ENCODE measurements around the gene DNMBP.
"Not testable (repeated sequence)": the region's sequence is repeated elsewhere in the genome, so short reads cannot be mapped to it uniquely, and the experiment has no call there.

Gene DNMBP

DNA sequence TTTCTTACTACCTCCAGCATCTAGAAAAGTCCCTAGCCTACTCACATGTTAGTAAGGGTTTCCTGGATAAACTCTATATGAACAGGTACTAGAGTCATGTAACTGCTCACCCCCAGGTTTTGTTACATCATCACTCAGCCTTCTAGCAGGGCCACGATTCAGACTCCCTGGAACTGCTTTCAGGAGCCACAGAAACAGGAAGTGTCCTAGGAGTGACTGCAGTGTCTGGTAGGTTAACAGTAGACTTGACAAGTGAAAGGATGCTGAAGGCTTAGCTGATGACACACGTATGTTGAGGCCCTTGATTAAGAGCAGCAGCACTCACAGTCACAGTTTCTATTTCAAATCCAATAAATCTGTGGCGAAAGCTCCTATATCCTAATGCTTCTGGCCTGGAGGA, 101.2 kb downstream of the DNMBP start:
- no peak for DNase-seq

DNA sequence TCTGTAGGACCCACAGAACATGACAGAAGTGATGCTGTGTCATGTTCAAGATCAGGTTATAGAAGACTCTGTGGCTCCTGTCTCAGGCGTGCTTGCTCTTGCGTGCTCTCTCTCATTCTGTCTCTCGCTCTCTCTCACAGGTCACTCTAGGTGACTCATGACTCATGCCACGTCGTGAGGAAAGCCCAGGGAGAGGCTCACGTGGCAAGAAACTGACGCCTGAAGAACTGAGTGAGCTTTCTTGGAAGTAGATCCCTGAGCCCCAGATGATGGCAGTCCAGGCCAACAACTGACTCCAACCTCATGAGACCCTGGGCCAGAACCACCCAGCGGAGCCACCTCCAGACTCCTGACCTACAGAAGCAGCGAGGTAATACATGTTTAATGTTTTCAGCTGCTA, 103.3 kb downstream of the DNMBP start:
- no peak for DNase-seq

DNA sequence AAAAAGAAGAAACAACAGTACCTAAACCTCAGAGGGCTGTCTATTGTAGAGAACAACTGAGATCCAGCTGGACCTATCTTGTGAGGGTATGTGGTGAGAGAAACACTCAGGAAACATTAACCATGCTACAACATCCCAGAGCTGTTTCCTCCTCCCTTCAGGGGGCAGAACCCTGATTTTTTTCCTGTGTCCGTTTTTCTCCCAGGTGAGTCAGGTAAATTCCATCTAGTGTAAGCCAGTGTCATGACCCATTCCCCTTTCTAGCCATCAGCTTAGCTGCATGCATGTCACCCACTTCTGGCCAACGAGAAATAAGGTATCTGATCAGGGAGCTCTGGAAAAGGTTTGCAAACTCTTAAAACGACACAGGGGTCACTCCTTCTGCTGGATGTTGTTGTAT, 103.8 kb downstream of the DNMBP start:
- no peak for DNase-seq

DNA sequence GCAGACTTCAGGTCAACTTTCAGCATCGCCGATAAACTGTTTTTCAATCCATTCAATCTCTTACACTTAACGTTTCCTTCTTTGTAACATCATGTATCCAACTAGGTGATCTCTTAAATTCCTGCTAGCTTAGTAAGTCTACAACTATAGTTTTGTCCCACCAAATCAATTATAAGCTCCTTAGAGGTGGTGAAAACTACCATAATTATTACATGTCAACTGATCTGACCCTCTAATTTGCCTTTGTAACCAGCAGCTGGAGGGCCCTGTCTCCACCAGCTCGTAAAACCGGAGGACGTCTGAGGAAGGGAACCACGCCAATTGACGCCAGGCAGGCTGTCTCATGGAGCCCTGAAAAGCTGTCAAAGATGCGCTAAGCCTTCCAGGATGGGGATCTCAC, 113.9 kb downstream of the DNMBP start:
- no peak for DNase-seq

DNA sequence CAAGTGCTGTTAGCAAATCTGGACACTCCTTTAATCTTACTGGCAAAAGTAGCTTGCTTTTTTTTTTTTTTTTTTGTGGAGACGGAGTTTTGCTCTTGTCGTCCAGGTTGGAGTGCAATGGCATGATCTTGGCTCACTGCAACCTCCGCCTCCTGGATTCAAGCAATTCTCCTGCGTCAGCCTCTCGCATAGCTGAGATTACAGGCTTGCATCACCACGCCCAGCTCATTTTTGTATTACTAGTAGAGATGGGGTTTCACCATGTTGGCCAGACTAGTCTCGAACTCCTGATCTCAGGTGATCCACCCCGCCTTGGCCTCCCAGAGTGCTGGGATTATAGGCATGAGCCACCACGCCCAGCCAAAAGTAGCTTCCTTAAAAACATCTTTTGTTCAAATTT, 114.7 kb downstream of the DNMBP start:
- DNase-seq: not testable (repeated sequence)

DNA sequence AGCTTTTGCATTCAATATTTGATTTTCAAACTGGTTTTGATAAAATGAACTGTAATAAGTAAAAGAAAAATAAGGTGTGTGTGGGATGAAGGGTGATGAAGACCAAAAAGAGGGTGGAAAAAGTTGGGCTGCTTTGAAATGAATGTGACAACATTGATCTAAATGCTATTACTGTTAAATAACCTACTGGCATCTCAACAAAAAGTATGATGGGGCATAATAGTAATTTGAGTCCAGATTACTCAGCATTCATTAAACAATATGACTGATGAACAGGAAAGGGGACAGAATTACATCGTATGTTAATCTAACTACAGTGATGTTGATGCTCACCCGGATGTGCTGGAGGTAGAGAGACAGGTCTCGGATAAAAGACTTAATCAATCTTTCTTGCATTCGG, 115.1 kb downstream of the DNMBP start:
- no peak for DNase-seq

DNA sequence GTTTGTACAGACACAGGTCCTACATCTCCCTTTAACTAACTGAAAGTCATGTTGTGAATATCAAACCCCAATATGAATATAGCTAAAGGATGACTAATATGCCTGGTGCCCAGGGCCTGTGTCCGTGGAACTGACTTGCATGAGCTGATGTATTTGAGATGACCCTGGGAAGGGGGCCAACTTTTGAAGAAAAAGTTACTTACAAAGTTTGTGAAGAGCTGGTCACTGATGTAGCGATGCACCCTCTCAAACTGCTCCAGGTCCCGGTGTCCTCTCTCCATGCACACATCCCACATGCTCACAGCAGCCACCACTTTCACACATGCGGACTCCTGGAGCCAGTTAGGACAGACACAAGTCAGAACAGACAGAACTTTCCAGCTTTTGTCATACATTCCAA, 121.1 kb downstream of the DNMBP start:
- DNase-seq: no peak

DNA sequence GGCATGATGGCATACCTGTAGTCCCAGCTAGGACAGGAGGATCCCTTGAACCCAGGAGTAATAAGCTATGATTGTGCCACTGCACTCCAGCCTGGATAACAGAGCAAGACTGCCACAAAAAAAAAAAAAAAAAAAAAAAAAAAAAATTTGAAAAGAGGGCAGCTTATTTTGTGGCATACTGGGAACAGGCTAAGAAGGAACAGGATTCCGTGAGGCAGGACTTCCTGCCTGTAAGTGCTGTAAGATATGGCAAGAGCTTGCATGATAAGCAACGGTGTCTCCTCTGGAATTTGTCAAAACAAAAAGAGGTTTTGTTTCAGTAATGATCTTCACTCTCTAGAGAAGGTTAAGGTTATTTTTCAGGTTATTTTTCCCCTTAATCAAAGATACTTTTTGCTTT, 126.2 kb downstream of the DNMBP start:
- DNase-seq: no peak

DNA sequence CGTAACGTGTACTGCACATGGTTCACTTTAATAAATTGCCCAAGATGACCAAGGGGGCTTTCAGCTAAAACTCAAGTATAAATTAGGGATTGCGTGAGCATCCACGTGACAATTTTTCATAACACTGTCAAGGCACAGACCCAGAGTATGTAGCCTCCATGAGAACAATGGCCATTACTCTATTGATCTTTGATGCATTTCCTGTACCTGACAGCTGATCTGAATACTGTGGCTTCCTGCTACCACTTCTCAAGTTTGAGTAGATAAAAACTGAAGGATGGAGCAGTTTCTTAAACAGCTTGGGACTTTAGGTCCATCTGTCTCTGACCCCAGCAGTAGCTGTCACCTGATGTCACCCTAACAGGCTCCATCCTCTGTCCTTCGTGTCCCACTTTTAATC, 128.4 kb downstream of the DNMBP start:
- no peak for DNase-seq

DNA sequence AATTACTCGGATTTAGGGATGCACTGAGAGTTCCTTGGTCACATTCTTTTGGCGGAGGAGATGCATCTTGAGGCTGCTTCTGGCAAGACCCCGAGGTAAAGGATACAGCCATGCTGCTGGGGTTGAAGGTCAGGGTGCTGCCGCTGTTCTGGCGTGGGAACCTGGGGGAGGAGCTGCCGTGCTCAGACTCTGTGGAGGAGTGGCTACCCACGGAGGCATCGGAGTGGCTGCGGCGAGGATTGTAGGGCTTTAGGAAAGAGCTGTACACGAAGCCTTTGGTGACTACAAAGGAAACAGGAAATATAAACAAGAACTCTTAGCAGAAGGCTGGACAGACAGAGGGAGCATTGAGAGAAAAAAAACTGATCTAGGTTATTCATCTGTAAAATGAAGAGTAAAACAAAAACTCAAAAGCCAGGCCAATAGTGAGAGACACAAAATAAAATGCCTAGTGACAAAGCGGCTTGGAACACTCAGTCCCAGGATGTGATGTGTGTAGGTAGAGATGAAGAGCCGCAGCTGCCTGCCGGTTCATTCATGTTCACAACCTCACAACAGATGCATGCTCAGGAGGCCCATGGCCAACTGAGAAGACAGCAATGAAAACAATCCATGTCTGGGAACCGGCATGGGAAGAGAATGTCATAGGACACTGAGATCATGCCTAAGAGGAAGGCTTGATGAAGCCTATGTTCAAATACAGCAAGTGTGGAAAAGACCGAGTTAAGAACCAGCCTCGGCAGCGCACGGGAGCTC, 129.5 kb downstream of the DNMBP start:
- no peak for DNase-seq

DNA sequence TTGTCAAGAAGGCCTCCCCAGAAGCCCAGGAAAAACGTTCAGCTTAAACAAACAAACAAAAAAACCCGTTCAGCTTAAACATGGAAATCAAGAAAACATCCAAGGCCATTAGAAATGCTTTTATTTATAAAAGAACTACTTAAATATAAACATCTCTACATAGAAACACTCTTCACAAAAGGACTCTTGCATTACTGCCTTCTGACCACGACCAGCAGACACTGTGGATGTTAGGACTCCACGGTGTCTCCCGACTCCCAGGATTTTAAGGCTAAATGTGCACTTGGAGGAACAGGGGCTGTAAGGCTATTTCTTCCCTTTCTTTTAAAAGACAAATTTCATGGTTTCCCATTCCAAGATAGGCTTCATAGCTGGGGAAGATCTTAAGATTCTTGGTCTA, 134.3 kb downstream of the DNMBP start:
- no peak for DNase-seq

DNA sequence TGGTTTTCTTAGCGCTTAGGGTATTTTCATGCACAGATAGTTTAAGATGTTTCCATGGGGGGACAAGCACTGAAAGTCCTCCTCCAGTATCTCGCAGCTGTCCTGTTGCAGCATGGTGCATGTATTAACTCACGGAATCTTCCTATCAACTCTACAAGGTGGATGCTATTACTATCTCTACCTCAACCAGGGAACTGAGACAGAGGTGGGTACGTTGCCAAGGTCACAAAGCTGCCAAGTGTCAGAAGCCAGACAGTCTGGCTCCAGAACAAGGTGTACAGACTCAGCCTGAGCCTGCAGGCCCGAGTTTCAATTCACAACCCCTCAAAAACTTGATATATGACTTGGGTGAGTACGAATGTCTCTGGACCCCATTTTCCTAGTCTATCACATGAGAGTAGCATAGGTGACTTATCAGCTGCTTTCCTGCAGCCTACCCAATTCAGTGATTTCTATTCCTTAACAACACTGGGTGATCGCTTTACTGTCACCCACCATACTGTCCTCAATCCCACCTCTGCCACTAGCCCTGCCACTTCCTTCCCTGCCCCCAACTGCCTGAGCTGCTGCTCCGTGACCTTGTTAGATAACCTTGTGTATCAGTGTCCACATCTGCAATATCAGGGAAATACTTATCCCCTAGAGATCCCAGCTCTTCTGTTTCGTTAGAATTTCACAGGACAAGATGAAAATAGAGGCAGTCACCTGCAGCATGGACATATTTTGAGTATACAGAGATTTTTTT, 135.2 kb downstream of the DNMBP start:
- DNase-seq: no peak

DNA sequence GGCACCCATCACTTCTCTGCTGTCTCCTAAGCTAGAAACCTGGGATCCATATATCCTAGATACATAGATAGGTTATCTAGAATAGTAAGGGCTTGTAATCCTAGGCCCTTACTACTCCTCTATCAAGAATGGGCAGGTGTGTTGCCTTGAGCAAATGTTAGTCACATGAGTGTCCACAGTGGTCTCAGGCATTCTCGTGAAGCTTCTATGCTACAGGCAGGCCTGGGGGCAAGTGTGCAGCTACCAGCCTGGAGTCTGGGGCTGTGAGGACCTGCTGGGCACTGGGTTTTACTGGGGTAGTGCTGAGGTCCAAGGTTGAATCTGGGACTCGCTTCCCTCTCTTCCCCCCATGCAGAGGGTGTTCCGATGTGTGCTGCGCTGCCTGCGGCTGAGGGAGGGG, 135.9 kb downstream of the DNMBP start:
- DNase-seq: no peak

DNA sequence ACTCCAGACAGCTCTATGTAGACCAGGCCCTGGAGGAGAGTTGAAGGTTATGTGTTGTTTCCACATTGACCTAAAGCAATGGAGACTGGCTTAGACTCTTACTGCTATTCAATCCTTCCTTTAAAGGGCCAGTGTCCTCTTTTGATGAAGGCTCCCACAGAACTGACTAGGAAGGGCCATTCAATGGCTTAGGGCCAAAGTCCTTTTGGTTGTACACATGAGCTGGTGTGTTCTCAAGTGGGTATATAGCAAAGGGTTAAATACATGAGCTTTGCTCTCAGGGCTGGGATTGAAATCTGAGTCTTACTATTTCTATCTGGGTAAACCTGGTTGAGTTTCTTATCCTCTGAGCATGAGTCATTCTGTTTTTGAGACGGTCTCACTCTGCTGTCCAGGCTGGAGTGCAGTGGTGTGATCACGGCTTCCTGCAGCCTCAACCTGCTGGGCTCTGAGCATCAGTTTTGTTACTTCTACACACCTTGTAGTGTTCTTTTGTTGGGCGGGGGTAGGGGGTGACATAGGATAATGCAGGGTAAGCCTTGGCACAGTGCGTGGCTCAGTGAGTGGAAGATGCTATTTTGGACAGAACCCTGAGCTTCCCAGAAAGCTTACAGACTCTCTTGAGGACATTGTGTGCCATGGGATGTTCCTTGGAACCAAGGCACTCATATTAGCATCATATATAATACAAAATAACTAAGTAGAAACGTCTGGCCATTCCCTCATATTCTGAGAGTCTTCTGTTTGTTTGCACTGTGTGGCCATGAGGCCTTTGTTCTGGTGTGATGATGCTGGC, 137.2 kb downstream of the DNMBP start:
- DNase-seq: no peak

DNA sequence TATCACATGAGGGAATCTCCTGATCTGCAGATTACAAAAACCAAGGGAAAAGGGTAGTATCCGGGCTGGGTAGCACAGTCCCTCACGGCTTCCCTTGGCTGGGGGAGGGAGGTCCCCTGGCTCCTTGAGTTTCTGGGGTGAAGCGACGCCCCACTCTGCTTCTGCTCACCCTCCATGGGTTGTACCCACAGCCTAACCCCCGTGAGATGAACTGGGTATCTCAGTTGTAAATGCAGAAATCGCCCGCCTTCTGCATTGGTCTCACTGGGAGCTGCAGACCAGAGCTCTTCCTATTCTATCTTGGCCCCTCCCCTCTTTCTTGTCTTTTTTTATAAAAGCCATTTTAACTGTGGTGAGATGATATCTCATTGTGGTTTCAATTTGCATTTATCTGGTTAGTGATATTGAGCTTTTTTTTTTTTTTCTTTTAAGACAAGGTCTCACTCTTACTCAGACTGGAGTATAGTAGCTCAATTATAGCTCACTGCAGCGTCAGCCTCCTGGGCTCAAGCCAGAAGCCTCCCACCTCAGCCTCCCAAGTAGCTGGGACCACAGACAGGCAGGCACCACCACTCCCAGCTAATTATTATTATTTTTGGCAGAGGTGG, 139.5 kb downstream of the DNMBP start:
- DNase-seq: no peak

DNA sequence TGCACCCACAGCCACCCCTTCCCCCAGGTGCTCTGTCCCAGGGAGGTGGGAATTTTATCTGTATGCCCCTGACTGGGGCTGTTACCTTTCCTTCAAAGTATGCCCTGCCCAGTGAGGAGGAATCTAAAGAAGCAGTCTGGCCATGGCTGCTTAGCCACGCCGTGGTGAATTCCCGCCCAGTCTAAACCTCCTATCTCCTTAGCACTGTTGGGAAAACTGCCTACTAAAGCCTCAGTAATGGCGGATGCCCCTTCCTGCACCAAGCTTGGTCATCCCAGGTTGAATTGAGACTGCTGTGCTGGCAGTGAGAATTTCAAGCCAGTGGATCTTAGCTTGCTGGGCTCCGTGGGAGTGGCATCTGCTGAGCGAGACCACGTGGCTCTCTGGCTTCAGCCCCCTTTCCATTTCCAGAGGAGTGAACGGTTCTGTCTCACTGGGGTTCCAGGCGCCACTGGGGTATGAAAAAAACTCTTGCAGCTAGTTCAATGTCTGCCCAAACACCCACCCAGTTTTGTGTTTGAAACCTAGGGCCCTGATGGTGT, 140.1 kb downstream of the DNMBP start:
- no peak for DNase-seq

DNA sequence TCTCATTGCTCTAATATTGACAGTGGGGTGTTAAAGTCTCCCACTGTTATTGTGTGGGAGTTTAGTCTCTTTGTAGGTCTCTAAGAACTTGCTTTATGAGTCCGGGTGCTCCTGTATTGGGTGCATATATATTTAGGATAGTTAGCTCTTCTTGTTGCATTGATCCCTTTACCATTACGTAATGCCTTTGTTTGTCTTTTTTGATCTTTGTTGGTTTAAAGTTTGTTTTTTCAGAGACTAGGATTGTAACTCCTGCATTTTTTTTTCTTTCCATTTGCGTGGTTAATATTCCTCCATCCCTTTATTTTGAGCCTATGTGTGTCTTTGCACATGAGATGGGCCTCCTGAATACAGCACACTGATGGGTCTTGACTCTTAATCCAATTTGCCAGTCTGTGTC, 142.5 kb downstream of the DNMBP start:
- DNase-seq: not testable (repeated sequence)

DNA sequence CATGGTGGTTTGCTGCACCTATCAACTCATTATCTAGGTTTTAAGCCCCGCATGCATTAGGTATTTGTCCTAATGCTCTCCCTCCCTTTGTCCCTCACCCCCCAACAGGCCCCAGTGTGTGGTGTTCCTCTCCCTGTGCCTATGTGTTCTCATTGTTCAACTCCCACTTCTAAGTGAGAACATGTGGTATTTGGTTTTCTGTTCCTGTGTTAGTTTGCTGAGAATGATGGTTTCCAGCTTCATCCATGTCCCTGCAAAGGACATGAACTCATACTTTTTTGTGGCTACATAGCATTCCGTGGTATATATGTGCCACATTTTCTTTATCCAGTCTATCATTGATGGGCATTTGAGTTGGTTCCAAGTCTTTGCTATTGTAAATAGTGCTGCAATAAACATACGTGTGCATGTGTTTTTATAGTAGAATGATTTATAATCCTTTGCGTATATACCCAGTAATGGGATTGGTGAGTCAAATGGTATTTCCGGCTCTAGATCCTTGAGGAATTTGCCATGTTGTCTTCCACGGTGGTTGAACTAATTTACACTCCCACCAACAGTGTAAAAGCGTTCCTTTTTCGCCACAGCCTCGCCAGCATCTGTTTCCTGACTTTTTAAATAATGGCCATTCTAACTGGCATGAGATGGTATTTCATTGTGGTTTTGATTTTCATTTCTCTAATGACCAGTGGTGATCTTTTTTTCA, 146.1 kb downstream of the DNMBP start:
- not testable (repeated sequence) for DNase-seq

DNA sequence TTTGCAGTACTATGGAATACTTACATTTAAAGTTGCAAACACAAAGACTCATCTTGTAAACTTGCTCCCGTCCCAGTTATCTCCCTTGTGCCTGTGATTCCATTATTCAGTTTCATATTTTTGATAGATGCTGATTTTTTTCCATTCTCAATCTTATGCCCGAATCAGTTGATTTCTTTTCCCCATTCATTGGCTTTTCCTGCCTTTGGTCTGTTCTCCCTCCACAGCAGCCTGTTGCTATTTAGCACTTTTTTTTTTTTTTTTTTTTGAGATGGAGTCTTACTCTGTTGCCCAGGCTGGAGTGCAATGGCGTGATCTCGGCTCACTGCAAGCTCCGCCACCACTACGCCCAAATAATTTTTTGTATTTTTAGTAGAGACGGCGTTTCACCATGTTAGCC, 149.3 kb downstream of the DNMBP start:
- DNase-seq: no peak

DNA sequence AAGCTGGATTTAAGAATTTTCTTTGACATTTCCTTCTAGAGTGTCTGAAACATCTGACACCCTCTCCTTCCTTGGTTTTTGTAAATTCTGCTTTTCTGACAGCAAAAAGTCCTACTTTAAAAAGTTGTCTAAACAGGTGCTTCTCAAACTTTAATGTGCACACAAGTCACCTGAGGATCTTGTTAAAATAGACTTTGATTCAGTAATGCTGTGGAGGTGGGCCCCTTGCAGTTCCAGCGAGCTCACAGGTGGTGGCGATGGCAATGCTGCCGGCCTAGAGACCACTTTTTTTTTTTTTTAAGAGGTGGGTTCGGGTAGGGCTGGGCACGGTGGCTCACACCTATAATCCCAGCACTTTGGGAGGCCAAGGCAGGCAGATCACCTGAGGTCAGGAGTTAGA, 150.2 kb downstream of the DNMBP start:
- DNase-seq: no peak

DNA sequence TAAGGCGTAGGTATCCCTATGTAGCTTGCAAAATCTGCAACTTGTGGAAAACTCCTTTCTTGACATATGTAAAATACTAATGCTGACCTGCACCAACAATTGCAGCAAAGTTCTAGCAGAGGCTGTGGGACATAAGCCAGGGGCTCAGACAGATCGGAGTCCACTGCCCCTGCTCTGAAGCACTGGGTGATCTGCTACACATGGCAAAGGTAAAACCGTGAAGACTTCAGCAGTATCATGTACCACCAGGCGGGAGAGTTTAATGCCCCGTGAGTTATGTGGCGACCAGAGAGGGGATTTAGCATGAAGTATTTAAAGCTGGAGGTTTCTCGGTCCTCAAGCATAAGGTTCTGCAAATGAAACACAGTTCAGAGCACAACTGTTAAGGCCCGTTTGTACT, 150.9 kb downstream of the DNMBP start:
- no peak for DNase-seq

DNA sequence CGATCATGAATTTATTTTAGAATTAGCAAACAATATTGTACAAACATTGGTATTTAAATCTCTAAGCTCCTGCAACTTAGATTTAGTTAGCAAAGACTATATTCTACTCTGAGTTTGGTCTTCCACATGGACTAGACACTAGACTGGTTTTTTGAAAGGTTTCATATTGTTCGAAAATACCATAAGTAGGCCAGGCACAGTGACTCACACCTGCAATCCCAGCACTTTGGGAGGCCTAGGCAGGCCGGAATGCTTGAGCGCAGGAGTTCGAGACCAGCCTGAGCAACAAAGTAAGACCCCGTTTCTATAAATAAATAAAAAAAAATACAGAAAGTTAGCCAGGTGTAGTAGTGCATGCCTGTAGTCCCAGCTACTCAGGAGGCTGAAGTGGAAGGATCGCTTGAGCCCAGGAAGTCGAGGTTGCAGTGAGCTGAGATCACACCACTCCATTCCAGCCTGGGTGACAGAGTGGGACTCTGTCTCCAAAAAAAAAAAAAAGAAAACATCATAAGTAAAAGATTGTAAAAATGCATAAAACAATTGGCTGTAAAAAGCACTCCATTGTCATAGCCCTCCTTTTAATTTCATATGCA, 154.2 kb downstream of the DNMBP start:
- no peak for DNase-seq

Data from NCI-H2171 (cell line).